GM13977 (cell line): Measurements from ENCODE around the gene SVEP1.

Experiments used
- DNase-seq: peaks from one replicate; pipeline ENCODE4 v3.0.0; 2012; ENCODE audit warnings: low spot score
- CTCF ChIP-seq: IDR thresholded peaks from 2 replicates; pipeline ENCODE4 v1.5.1; 2012; ENCODE audit warnings: mild to moderate bottlenecking, control low read depth; ENCODE audit not compliant: insufficient read depth; ENCODE audit errors: extremely low read depth, missing control alignments
- in situ Hi-C: fragments of 300-500 bp; cut with MboI; formaldehyde crosslinking; loops from one replicate; pipeline ENCODE4 v1.12.0; 2022; ENCODE audit warnings: low sequenced_read_pairs, low pct_unique_long_range_greater_than_20kb, mixed read lengths, inconsistent platforms; ENCODE audit not compliant: unreplicated experiment

Gene SVEP1

GRCh38 chr9:110486218-110486617 is 93.3 kb downstream of the SVEP1 start:
- TF ChIP-seq CTCF, result no peak
- in situ Hi-C loops, result no loop called here
- DNase-seq, result no peak

DNA sequence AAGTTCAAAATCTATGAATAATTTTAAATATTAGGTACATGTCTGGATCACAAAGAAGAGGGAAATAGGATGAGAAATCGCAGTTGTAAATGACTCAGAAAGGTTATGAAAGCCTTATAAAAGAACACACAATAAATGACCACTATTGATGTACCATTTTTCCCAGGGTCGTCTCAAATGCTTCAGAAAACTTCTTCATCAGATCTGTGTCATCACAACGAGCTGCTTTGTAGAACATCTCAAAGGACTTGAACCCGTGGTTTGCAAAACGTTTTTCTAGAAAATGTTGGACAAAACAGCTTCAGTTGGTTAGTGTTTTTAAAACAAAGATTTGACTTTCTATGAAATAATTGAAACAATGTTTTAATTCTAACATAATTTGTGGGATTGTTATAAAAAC is 100.1 kb downstream of the SVEP1 start:
- DNase-seq, result no peak
- no peak for TF ChIP-seq CTCF
- in situ Hi-C loops, result no loop called here

DNA sequence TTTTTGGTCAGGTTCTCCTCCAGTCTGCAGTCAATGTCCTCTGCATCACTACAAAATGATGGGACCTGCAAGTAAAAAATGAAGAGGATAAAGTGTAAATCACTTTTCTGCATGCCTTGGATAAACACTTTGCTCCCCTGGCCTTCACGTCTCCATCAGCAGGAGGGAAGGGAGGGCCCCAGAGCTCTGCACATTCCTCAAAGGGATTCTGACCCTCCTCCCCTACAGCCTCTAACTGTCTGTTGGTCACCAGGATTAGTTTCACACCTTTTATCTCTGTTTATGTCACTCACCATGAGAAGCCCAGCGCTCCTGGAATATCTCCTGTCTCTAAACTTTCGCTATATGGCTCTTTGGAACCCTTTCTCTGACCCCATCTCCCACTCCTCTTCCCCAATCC is 103.3 kb downstream of the SVEP1 start:
- DNase-seq, result no peak
- in situ Hi-C loops, result no loop called here
- no peak for TF ChIP-seq CTCF

GRCh38 chr9:110472111-110472510 is 107.4 kb downstream of the SVEP1 start:
- in situ Hi-C loops, result no loop called here
- no peak for DNase-seq
- no peak for TF ChIP-seq CTCF

DNA sequence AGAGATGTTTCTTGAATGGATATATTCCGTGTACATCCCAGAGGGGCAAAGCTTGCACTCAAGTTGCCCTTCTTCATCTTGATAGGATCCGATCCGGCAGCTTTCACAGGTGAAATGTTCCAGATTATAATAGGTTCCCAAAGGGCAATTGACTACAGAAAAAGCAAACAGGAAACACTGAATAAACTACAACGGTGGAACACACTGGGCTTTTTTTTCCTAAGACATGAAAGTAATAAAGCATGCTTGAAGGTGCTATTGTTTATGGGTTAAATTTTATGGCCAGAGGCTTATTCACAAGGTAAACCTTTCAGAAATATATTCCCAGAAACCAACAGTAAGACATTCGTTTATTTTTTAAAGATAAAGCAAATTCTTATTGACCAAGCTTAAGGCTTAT is 110.6 kb downstream of the SVEP1 start:
- no peak for DNase-seq
- in situ Hi-C loops, result no loop called here
- no peak for TF ChIP-seq CTCF

DNA sequence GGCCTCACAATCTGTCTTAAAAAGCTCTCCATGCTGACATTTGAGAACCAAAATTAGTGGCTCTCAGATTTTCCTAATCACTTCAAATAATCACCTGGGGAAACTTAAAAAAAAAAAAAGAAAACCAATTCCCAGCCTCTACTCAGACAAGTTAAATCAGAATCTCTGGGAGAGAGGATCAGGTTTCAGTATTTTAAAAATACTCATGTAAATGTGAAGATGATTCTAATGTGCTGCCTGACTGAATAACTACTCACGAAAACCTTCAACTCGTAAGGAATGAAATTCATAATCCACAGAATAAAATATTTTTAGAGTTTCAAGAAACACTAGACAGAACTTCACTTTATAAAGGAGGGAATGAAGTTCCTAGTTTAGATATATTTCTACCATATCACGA is 114.4 kb downstream of the SVEP1 start:
- in situ Hi-C loops, result no loop called here
- TF ChIP-seq CTCF, result no peak
- DNase-seq, result no peak

GRCh38 chr9:110464321-110464720 is 115.2 kb downstream of the SVEP1 start:
- TF ChIP-seq CTCF, result no peak
- in situ Hi-C loops, result no loop called here
- no peak for DNase-seq
